Esophagus squamous epithelium (tissue), 5 donors: ENCODE measurements around the gene PHACTR2. TPM values are rescaled to one million over a fixed set of nuclear protein-coding genes. Genes with fewer than 3 reads are reported as not detected.
"Not testable (repeated sequence)": the region's sequence is repeated elsewhere in the genome, so short reads cannot be mapped to it uniquely, and the experiment has no call there.

Experiments used
- DNase-seq: peaks from one replicate; lab custom pipeline; 2025; lab: John Stamatoyannopoulos, UW
- H3K27ac ChIP-seq, 4 donors: fragments of 200-600 bp; sonication (generic); one replicate each; pipeline ENCODE4 v1.5.1; 2016 to 2019; ENCODE audit warnings: mild to moderate bottlenecking in 1 of 4
- H3K27me3 ChIP-seq, 4 donors: fragments of 200-600 bp; sonication (generic); 1 replicate in 3 of 4; 2 replicates in 1 of 4; pipeline versions ENCODE4 v1.5.1 to v1.6.0; 2017 to 2021; ENCODE audit warnings: antibody characterized with exemption in 1 of 4
- H3K36me3 ChIP-seq, 3 donors: fragments of 200-600 bp; sonication (generic); one replicate each; pipeline ENCODE4 v1.5.1; 2016 to 2019
- H3K4me1 ChIP-seq, 3 donors: fragments of 200-600 bp; sonication (generic); one replicate each; pipeline ENCODE4 v1.5.1; 2017 to 2019
- H3K4me3 ChIP-seq, 4 donors: fragments of 200-600 bp; sonication (generic); 1 replicate in 3 of 4; 2 replicates in 1 of 4; pipeline ENCODE4 v1.5.1; 2016 to 2019; ENCODE audit warnings: mild to moderate bottlenecking in 2 of 4, moderate library complexity in 1 of 4
- H3K9me3 ChIP-seq, 3 donors: fragments of 200-600 bp; sonication (generic); one replicate each; pipeline ENCODE4 v1.5.1; 2016 to 2019
- CTCF ChIP-seq, 6 experiments: fragments of 450-650 bp in 4 of 6; fragments of 200-600 bp in 2 of 6; sonication (generic) in 2 of 6; IDR thresholded peaks; one replicate each; pipeline ENCODE4 v1.5.1; 2016 to 2019; ENCODE audit warnings: antibody characterized with exemption in 6 of 6, mild to moderate bottlenecking in 4 of 6, moderate library complexity in 4 of 6
- POLR2A ChIP-seq, 4 donors: fragments of 450-650 bp; IDR thresholded peaks; one replicate each; pipeline ENCODE4 v1.6.1; 2017; ENCODE audit warnings: antibody characterized with exemption in 4 of 4, mild to moderate bottlenecking in 4 of 4, moderate library complexity in 3 of 4
- WGBS, 2 donors: methylation state at CpG; one replicate each; pipeline ENCODE4 v1.1.5; 2018; 5-methylcytosine and 5-hydroxymethylcytosine counted together
- intact Hi-C: fragments of 100-400 bp; cut with DNase I; formaldehyde crosslinking; loops from one replicate; pipeline ENCODE4 v1.15.0; 2022
- total RNA-seq, 4 donors: library from RNA; depleted of rRNA; stranded (reverse); fragments of >200 nt; gene quantifications; one replicate each; pipeline ENCODE4 v1.1.0, GENCODE V29; 2016
- donor health status: DM: yes; HTN: yes; CAD: no.

The PHACTR2 gene
- total RNA-seq, 4 donors from 2014 or later: 25.1 to 76.9 (median 45.1) TPM

GRCh38 chr6:143778926-143779325 is 101.2 kb downstream of the PHACTR2 start:
- DNase-seq: no peak
- H3K36me3 ChIP-seq: peaks cover 0 to 57% (median 0%) of the 10 kb centered on the region in 3 donors
- intact Hi-C loops: no loop called here
- no peak overlapping the region for H3K4me3 ChIP-seq
- H3K9me3 ChIP-seq: no peaks in the 10 kb centered on the region
- TF ChIP-seq CTCF (IDR thresholded peaks at IDR 0.05) (no peak), POLR2A (IDR thresholded peaks at IDR 0.05) (no peak)
- peaks cover 7 to 22% (median 15%) of the 10 kb centered on the region in 3 donors for H3K4me1 ChIP-seq
- H3K27ac ChIP-seq: no peak overlapping the region
- H3K27me3 ChIP-seq: no peaks in the 10 kb centered on the region
- 58 to 85% methylated on average over 2 of the region's 2 CpGs for WGBS, 2 donors

DNA sequence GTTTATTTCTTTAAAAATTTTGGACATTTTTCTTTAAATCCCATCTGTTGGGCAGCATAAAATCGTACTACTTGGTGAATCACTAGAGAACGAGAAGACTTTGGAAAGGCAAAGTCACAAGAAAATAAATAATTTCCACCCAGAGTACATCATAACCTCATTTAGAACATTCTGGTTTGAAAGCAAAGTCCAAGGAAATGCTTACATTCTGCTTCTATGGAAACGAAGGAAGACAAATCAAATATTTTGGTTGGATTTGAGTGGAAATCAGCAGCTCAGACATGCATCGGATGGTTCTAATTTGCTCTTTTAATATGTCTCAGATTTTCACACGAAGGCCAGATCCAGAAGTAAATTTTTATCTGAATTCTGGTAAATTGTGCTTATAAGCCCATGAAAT is 104.7 kb downstream of the PHACTR2 start:
- H3K4me1 ChIP-seq: no peaks in the 10 kb centered on the region
- peak overlapping the region in 3 of 4 donors; percentile 39 to 57 (median 50) for H3K27ac ChIP-seq
- peak overlapping the region in 1 of 4 donors; percentile 6 for H3K4me3 ChIP-seq
- H3K27me3 ChIP-seq: no peaks in the 10 kb centered on the region
- TF ChIP-seq CTCF (IDR thresholded peaks at IDR 0.05): no peak
- TF ChIP-seq POLR2A (IDR thresholded peaks at IDR 0.05): no peak
- intact Hi-C loops: no loop called here
- peaks cover 0 to 72% (median 0%) of the 10 kb centered on the region in 3 donors for H3K36me3 ChIP-seq
- WGBS, 2 donors: 66 to 72% methylated on average over 5 of the region's 5 CpGs
- H3K9me3 ChIP-seq: peaks cover 0 to 12% (median 0%) of the 10 kb centered on the region in 3 donors
- no peak for DNase-seq

DNA sequence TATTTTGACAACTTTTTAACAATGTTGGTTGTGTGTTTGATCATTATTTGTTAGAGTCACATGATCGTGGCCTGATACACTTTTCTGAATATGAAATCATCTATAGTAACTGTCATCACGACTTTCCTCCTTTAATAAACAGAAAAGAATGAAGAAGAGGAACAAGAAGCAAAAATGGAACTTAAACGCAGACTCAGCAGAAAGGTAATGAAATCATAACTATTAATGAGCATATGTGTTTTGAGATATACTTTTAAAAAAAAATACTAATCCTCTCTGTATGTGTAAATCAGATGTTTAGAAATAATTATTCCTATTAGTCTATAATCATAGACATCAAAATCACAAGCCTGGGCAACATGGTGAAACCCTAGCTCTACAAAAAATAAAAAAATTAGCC is 105.3 kb downstream of the PHACTR2 start:
- WGBS, 2 donors: 69 to 71% methylated on average over 3 of the region's 3 CpGs
- H3K27me3 ChIP-seq: no peaks in the 10 kb centered on the region
- peak overlapping the region in 3 of 4 donors; percentile 39 to 57 (median 50) for H3K27ac ChIP-seq
- no peak for TF ChIP-seq POLR2A (IDR thresholded peaks at IDR 0.05)
- TF ChIP-seq CTCF (IDR thresholded peaks at IDR 0.05): no peak
- no peak overlapping the region for H3K4me3 ChIP-seq
- H3K9me3 ChIP-seq: peaks cover 0 to 12% (median 0%) of the 10 kb centered on the region in 3 donors
- intact Hi-C loops: no loop called here
- peaks cover 0 to 71% (median 0%) of the 10 kb centered on the region in 3 donors for H3K36me3 ChIP-seq
- DNase-seq: no peak
- no peaks in the 10 kb centered on the region for H3K4me1 ChIP-seq

DNA sequence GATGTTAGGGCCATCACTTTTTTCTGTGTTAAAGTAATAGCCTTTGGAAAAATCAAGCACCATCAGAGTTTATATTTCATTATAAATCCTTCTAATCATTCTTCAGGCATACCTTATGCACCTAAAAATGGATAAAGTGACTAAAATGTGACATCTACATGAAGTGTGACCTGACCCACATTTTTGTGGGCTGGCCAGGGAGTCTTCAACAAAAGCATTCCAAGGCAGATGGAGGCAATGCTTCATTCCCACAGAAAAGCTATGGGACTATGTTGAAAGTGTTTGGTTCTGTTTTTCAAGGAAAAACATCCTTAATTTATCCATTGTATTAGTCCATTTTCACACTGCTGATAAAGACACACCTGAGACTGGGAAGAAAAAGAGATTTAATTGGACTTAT is 106.6 kb downstream of the PHACTR2 start:
- no peak for DNase-seq
- H3K9me3 ChIP-seq: peaks cover 0 to 12% (median 0%) of the 10 kb centered on the region in 3 donors
- H3K4me3 ChIP-seq: no peak overlapping the region
- H3K27ac ChIP-seq: no peak overlapping the region
- H3K36me3 ChIP-seq: peaks cover 0 to 74% (median 0%) of the 10 kb centered on the region in 3 donors
- no peaks in the 10 kb centered on the region for H3K27me3 ChIP-seq
- no peak for TF ChIP-seq CTCF (IDR thresholded peaks at IDR 0.05)
- no peak for TF ChIP-seq POLR2A (IDR thresholded peaks at IDR 0.05)
- intact Hi-C loops: no loop called here
- no peaks in the 10 kb centered on the region for H3K4me1 ChIP-seq

DNA sequence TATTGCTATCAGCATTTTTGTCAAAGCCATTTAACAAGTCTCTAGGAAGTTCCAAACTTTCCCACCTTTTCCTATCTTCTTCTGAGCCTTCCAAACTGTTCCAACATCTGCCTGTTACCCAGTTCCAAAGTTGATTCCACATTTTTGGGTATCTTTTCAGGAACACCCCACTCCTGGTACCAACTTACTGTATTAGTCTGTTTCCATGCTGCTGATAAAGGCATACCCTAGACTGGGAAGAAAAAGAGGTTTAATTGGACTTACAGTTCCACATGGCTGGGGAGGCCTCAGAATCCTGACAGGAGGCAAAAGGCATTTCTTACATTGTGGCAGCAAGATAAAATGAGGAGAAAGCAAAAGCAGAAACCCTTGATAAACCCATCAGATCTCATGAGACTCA is 108.6 kb downstream of the PHACTR2 start:
- H3K4me3 ChIP-seq, H3K4me1 ChIP-seq, H3K27ac ChIP-seq, H3K27me3 ChIP-seq, intact Hi-C loops, DNase-seq: not testable (repeated sequence)
- H3K36me3 ChIP-seq: peaks cover 0 to 82% (median 0%) of the 10 kb centered on the region in 3 donors
- peaks cover 0 to 12% (median 0%) of the 10 kb centered on the region in 3 donors for H3K9me3 ChIP-seq
